ENCODE data around the gene CYBA.

Gene CYBA

GRCh38 chr16:88643644-88643932 lies 7.3 kb downstream of the CYBA start:
- Histone ChIP-seq H3K27me3 (ENCODE audit: control insufficient read depth, insufficient read depth, low read length) (peaks cover 11% of the 10 kb centered on the region; the same call in 1 of the 2 replicates), H3K9ac (ENCODE audit: low read length) (no peak overlapping the region), H3K4me3 (ENCODE audit: low read depth, low read length) (no peak overlapping the region), H3K9me3 (ENCODE audit: control insufficient read depth, insufficient read depth, low read depth, low read length) (no peaks in the 10 kb centered on the region), H3K4me1 (ENCODE audit: control insufficient read depth, insufficient read depth, low read length) (peaks cover 11% of the 10 kb centered on the region), H3K36me3 (ENCODE audit: control insufficient read depth, insufficient read depth, low read length) (peaks cover 3% of the 10 kb centered on the region; the same call in 1 of the 2 replicates), H3K27ac (ENCODE audit: low read depth, low read length) (no peak overlapping the region)

- Histone ChIP-seq H3K27ac (ENCODE audit: low read depth, low read length) (no peak overlapping the region), H3K9me3 (ENCODE audit: control insufficient read depth, insufficient read depth, low read depth, low read length) (no peaks in the 10 kb centered on the region), H3K9ac (ENCODE audit: low read length) (no peak overlapping the region), H3K27me3 (ENCODE audit: control insufficient read depth, insufficient read depth, low read length) (peaks cover 14% of the 10 kb centered on the region; the same call in 1 of the 2 replicates), H3K4me3 (ENCODE audit: low read depth, low read length) (no peak overlapping the region), H3K36me3 (ENCODE audit: control insufficient read depth, insufficient read depth, low read length) (peaks cover 3% of the 10 kb centered on the region; the same call in 1 of the 2 replicates), H3K4me1 (ENCODE audit: control insufficient read depth, insufficient read depth, low read length) (peaks cover 15% of the 10 kb centered on the region)
Observed at GRCh38 chr16:88642881-88643643, 7.8 kb downstream of the CYBA start.

GRCh38 chr16:88640498-88641247 lies 10.2 kb downstream of the CYBA start:
- H3K4me3 ChIP-seq (ENCODE audit: low read depth, low read length) = no peak overlapping the region
- no peaks in the 10 kb centered on the region for H3K9me3 ChIP-seq (ENCODE audit: control insufficient read depth, insufficient read depth, low read depth, low read length)
- peaks cover 3% of the 10 kb centered on the region; the same call in 1 of the 2 replicates for H3K36me3 ChIP-seq (ENCODE audit: control insufficient read depth, insufficient read depth, low read length)
- no peak overlapping the region for H3K9ac ChIP-seq (ENCODE audit: low read length)
- H3K4me1 ChIP-seq (ENCODE audit: control insufficient read depth, insufficient read depth, low read length) = peaks cover 15% of the 10 kb centered on the region
- H3K27ac ChIP-seq (ENCODE audit: low read depth, low read length) = no peak overlapping the region
- peaks cover 20% of the 10 kb centered on the region; the same call in 1 of the 2 replicates for H3K27me3 ChIP-seq (ENCODE audit: control insufficient read depth, insufficient read depth, low read length)

- H3K27ac ChIP-seq (ENCODE audit: low read depth, low read length) = no peak overlapping the region
- no peak overlapping the region for H3K9ac ChIP-seq (ENCODE audit: low read length)
- H3K27me3 ChIP-seq (ENCODE audit: control insufficient read depth, insufficient read depth, low read length) = peaks cover 26% of the 10 kb centered on the region; the same call in 1 of the 2 replicates
- H3K4me1 ChIP-seq (ENCODE audit: control insufficient read depth, insufficient read depth, low read length) = peaks cover 18% of the 10 kb centered on the region
- no peak overlapping the region for H3K4me3 ChIP-seq (ENCODE audit: low read depth, low read length)
- no peaks in the 10 kb centered on the region for H3K9me3 ChIP-seq (ENCODE audit: control insufficient read depth, insufficient read depth, low read depth, low read length)
- peaks cover 3% of the 10 kb centered on the region; the same call in 1 of the 2 replicates for H3K36me3 ChIP-seq (ENCODE audit: control insufficient read depth, insufficient read depth, low read length)
Observed at GRCh38 chr16:88640039-88640495, 10.8 kb downstream of the CYBA start.

- peaks cover 3% of the 10 kb centered on the region; the same call in 1 of the 2 replicates for H3K36me3 ChIP-seq (ENCODE audit: control insufficient read depth, insufficient read depth, low read length)
- no peak overlapping the region for H3K4me3 ChIP-seq (ENCODE audit: low read depth, low read length)
- H3K9me3 ChIP-seq (ENCODE audit: control insufficient read depth, insufficient read depth, low read depth, low read length) = no peaks in the 10 kb centered on the region
- H3K27ac ChIP-seq (ENCODE audit: low read depth, low read length) = no peak overlapping the region
- H3K27me3 ChIP-seq (ENCODE audit: control insufficient read depth, insufficient read depth, low read length) = peaks cover 29% of the 10 kb centered on the region; the same call in 1 of the 2 replicates
- no peak overlapping the region for H3K9ac ChIP-seq (ENCODE audit: low read length)
- H3K4me1 ChIP-seq (ENCODE audit: control insufficient read depth, insufficient read depth, low read length) = peaks cover 21% of the 10 kb centered on the region
Observed at GRCh38 chr16:88639231-88640038, 11.4 kb downstream of the CYBA start.

GRCh38 chr16:88638323-88639230 lies 12.3 kb downstream of the CYBA start, which contains the start of gene IL17C:
Gene IL17C, plus strand, starts transcription at chr16:88638572. Its CDS starts 70 bp downstream, at chr16:88638642.
- Histone ChIP-seq H3K9ac (ENCODE audit: low read length) (no peak within 1 kb of the TSS), H3K4me3 (ENCODE audit: low read depth, low read length) (no peak within 1 kb of the TSS), H3K27me3 (ENCODE audit: control insufficient read depth, insufficient read depth, low read length) (peaks cover 29% of the 10 kb centered on the region; the same call in 1 of the 2 replicates), H3K4me1 (ENCODE audit: control insufficient read depth, insufficient read depth, low read length) (peaks cover 21% of the 10 kb centered on the region), H3K9me3 (ENCODE audit: control insufficient read depth, insufficient read depth, low read depth, low read length) (no peaks in the 10 kb centered on the region), H3K36me3 (ENCODE audit: control insufficient read depth, insufficient read depth, low read length) (no peaks in the 10 kb centered on the region), H3K27ac (ENCODE audit: low read depth, low read length) (no peak within 1 kb of the TSS)

GRCh38 chr16:88636488-88637265 lies 14.2 kb downstream of the CYBA start:
- H3K4me1 ChIP-seq (ENCODE audit: control insufficient read depth, insufficient read depth, low read length) = peaks cover 21% of the 10 kb centered on the region
- peaks cover 7% of the 10 kb centered on the region; the same call in 1 of the 2 replicates for H3K36me3 ChIP-seq (ENCODE audit: control insufficient read depth, insufficient read depth, low read length)
- peaks cover 29% of the 10 kb centered on the region; the same call in 1 of the 2 replicates for H3K27me3 ChIP-seq (ENCODE audit: control insufficient read depth, insufficient read depth, low read length)
- H3K9me3 ChIP-seq (ENCODE audit: control insufficient read depth, insufficient read depth, low read depth, low read length) = no peaks in the 10 kb centered on the region
- no peak overlapping the region for H3K27ac ChIP-seq (ENCODE audit: low read depth, low read length)
- H3K9ac ChIP-seq (ENCODE audit: low read length) = no peak overlapping the region
- no peak overlapping the region for H3K4me3 ChIP-seq (ENCODE audit: low read depth, low read length)

- Histone ChIP-seq H3K27me3 (ENCODE audit: control insufficient read depth, insufficient read depth, low read length) (peaks cover 29% of the 10 kb centered on the region; the same call in 1 of the 2 replicates), H3K27ac (ENCODE audit: low read depth, low read length) (no peak overlapping the region), H3K4me1 (ENCODE audit: control insufficient read depth, insufficient read depth, low read length) (peaks cover 27% of the 10 kb centered on the region), H3K4me3 (ENCODE audit: low read depth, low read length) (no peak overlapping the region), H3K9ac (ENCODE audit: low read length) (no peak overlapping the region), H3K9me3 (ENCODE audit: control insufficient read depth, insufficient read depth, low read depth, low read length) (no peaks in the 10 kb centered on the region), H3K36me3 (ENCODE audit: control insufficient read depth, insufficient read depth, low read length) (peaks cover 15% of the 10 kb centered on the region)
Observed at GRCh38 chr16:88635671-88636319, 15.1 kb downstream of the CYBA start.

- Histone ChIP-seq H3K9ac (ENCODE audit: low read length) (peak overlapping the region; percentile 52), H3K4me3 (ENCODE audit: low read depth, low read length) (peak overlapping the region; percentile 70), H3K36me3 (ENCODE audit: control insufficient read depth, insufficient read depth, low read length) (peaks cover 21% of the 10 kb centered on the region), H3K9me3 (ENCODE audit: control insufficient read depth, insufficient read depth, low read depth, low read length) (no peaks in the 10 kb centered on the region), H3K27me3 (ENCODE audit: control insufficient read depth, insufficient read depth, low read length) (peaks cover 29% of the 10 kb centered on the region; the same call in 1 of the 2 replicates), H3K4me1 (ENCODE audit: control insufficient read depth, insufficient read depth, low read length) (peaks cover 28% of the 10 kb centered on the region), H3K27ac (ENCODE audit: low read depth, low read length) (no peak overlapping the region)
Observed at GRCh38 chr16:88634994-88635670, 15.7 kb downstream of the CYBA start.

Data from HUES6 (cell line).